Gastroesophageal sphincter (tissue), 4 donors: Measurements from ENCODE around the gene SLC8A1. TPM values are rescaled to one million over a fixed set of nuclear protein-coding genes. Genes with fewer than 3 reads are reported as not detected.

Experiments
- ATAC-seq: fragments of 150-250 bp; one replicate; pipeline ENCODE4 v1.9.1; 2016; ENCODE audit warnings: mild to moderate bottlenecking, moderate library complexity
- H3K27ac ChIP-seq, 4 donors: fragments of 200-600 bp; sonication (generic) in 3 of 4; 1 replicate in 3 of 4; 2 replicates in 1 of 4; pipeline ENCODE4 v1.5.1; 2016 to 2019
- H3K27me3 ChIP-seq: fragments of 200-600 bp; sonication (generic); one replicate; pipeline ENCODE4 v1.5.1; 2019
- H3K36me3 ChIP-seq, 2 donors: fragments of 200-600 bp; sonication (generic); one replicate each; pipeline ENCODE4 v1.5.1; 2019; ENCODE audit warnings: control low read depth in 1 of 2
- H3K4me1 ChIP-seq, 3 donors: fragments of 200-600 bp; sonication (generic); 1 replicate in 2 of 3; 2 replicates in 1 of 3; pipeline ENCODE4 v1.5.1; 2016 to 2019; ENCODE audit warnings: control low read depth in 2 of 3
- H3K4me3 ChIP-seq, 2 donors: fragments of 200-600 bp; sonication (generic); one replicate each; pipeline ENCODE4 v1.5.1; 2019; ENCODE audit warnings: mild to moderate bottlenecking in 1 of 2, moderate library complexity in 1 of 2
- H3K9me3 ChIP-seq, 3 donors: fragments of 200-600 bp; sonication (generic); one replicate each; pipeline ENCODE4 v1.5.1; 2017 to 2019; ENCODE audit warnings: control low read depth in 2 of 3
- CTCF ChIP-seq, 4 experiments: fragments of 200-600 bp in 2 of 4; fragments of 450-650 bp in 2 of 4; sonication (generic) in 1 of 4; IDR thresholded peaks; one replicate each; pipeline ENCODE4 v1.5.1; 2017 to 2019; ENCODE audit warnings: antibody characterized with exemption in 4 of 4, mild to moderate bottlenecking in 2 of 4, moderate library complexity in 2 of 4
- EP300 ChIP-seq: sonication (generic); formaldehyde crosslinking; IDR thresholded peaks from one replicate; pipeline ENCODE4 v1.6.1; 2017; ENCODE audit warnings: antibody characterized with exemption, mild to moderate bottlenecking
- POLR2A ChIP-seq, 2 donors: fragments of 450-650 bp; IDR thresholded peaks; one replicate each; pipeline ENCODE4 v1.6.1; 2017; ENCODE audit warnings: antibody characterized with exemption in 2 of 2, mild to moderate bottlenecking in 2 of 2, moderate library complexity in 1 of 2
- POLR2AphosphoS5 ChIP-seq: sonication (generic); formaldehyde crosslinking; IDR thresholded peaks from one replicate; pipeline ENCODE4 v1.6.1; 2017; ENCODE audit warnings: antibody characterized with exemption
- WGBS, 2 donors: methylation state at CpG; one replicate each; pipeline ENCODE4 v1.1.5; 2018; ENCODE audit warnings: low coverage in 1 of 2; 5-methylcytosine and 5-hydroxymethylcytosine counted together
- total RNA-seq, 4 donors: library from RNA; depleted of rRNA; stranded (reverse); fragments of >200 nt; gene quantifications; one replicate each; pipeline ENCODE4 v1.1.0, GENCODE V29; 2016

The SLC8A1 gene
- total RNA-seq, 4 donors from 2014 or later, result 76.3 to 168 (median 146) TPM

- Histone ChIP-seq H3K4me3 (no peak overlapping the region), H3K9me3 (no peaks in the 10 kb centered on the region), H3K4me1 (peaks cover 4 to 52% (median 11%) of the 10 kb centered on the region in 3 donors), H3K27me3 (no peaks in the 10 kb centered on the region), H3K36me3 (no peaks in the 10 kb centered on the region), H3K27ac (no peak overlapping the region)
- TF ChIP-seq EP300 (no peak), POLR2A (IDR thresholded peaks at IDR 0.05) (no peak), CTCF (IDR thresholded peaks at IDR 0.05) (no peak), POLR2AphosphoS5 (no peak)
- ATAC-seq, result no peak
- 90 to 93% methylated on average over 8 to 9 of the region's 9 CpGs for WGBS, 2 donors
These were observed 353.0 kb downstream of the SLC8A1 start for GRCh38 chr2:40098786-40099470.

- no peak for TF ChIP-seq POLR2AphosphoS5
- TF ChIP-seq EP300, result no peak
- no peak for TF ChIP-seq CTCF (IDR thresholded peaks at IDR 0.05)
- TF ChIP-seq POLR2A (IDR thresholded peaks at IDR 0.05), result no peak
- no peaks in the 10 kb centered on the region for H3K9me3 ChIP-seq
- ATAC-seq, result no peak
- H3K36me3 ChIP-seq, result no peaks in the 10 kb centered on the region
- peaks cover 10 to 52% (median 10%) of the 10 kb centered on the region in 3 donors for H3K4me1 ChIP-seq
- no peak overlapping the region for H3K4me3 ChIP-seq
- H3K27me3 ChIP-seq, result no peaks in the 10 kb centered on the region
- H3K27ac ChIP-seq, result no peak overlapping the region
- 63 to 74% methylated on average over 2 of the region's 2 CpGs for WGBS, 2 donors
These were observed 354.1 kb downstream of the SLC8A1 start for GRCh38 chr2:40097691-40098385.

- Histone ChIP-seq H3K9me3 (no peaks in the 10 kb centered on the region), H3K4me3 (no peak overlapping the region), H3K27ac (no peak overlapping the region), H3K36me3 (no peaks in the 10 kb centered on the region), H3K27me3 (no peaks in the 10 kb centered on the region), H3K4me1 (peaks cover 5 to 38% (median 10%) of the 10 kb centered on the region in 3 donors)
- ATAC-seq, result no peak
- TF ChIP-seq EP300 (no peak), POLR2A (IDR thresholded peaks at IDR 0.05) (no peak), CTCF (IDR thresholded peaks at IDR 0.05) (no peak), POLR2AphosphoS5 (no peak)
These were observed 355.5 kb downstream of the SLC8A1 start for GRCh38 chr2:40096360-40096759.

GRCh38 chr2:40095000-40095399 lies 356.9 kb downstream of the SLC8A1 start:
- H3K4me1 ChIP-seq, result peaks cover 5 to 28% (median 10%) of the 10 kb centered on the region in 3 donors
- no peak overlapping the region for H3K4me3 ChIP-seq
- no peaks in the 10 kb centered on the region for H3K36me3 ChIP-seq
- no peak overlapping the region for H3K27ac ChIP-seq
- no peak for TF ChIP-seq EP300
- TF ChIP-seq CTCF (IDR thresholded peaks at IDR 0.05), result no peak
- TF ChIP-seq POLR2A (IDR thresholded peaks at IDR 0.05), result no peak
- no peak for TF ChIP-seq POLR2AphosphoS5
- H3K27me3 ChIP-seq, result no peaks in the 10 kb centered on the region
- 17 to 18% methylated on average over 3 of the region's 3 CpGs for WGBS, 2 donors
- ATAC-seq, result no peak
- no peaks in the 10 kb centered on the region for H3K9me3 ChIP-seq

GRCh38 chr2:40094451-40094850 lies 357.4 kb downstream of the SLC8A1 start:
- Histone ChIP-seq H3K27me3 (no peaks in the 10 kb centered on the region), H3K4me1 (peaks cover 5 to 28% (median 10%) of the 10 kb centered on the region in 3 donors), H3K36me3 (no peaks in the 10 kb centered on the region), H3K4me3 (no peak overlapping the region), H3K9me3 (no peaks in the 10 kb centered on the region), H3K27ac (no peak overlapping the region)
- no peak for ATAC-seq
- 33 to 82% methylated on average over 1 of the region's 1 CpG for WGBS, 2 donors
- no peak for TF ChIP-seq POLR2AphosphoS5
- TF ChIP-seq POLR2A (IDR thresholded peaks at IDR 0.05), result no peak
- TF ChIP-seq EP300, result no peak
- no peak for TF ChIP-seq CTCF (IDR thresholded peaks at IDR 0.05)
